OCI-LY7 (cell line): ENCODE data around the gene SLC35E1. TPM values are rescaled to one million over a fixed set of nuclear protein-coding genes. Genes with fewer than 3 reads are reported as not detected.

ENCODE experiments used
- BruUV-seq: library from RNA; stranded (reverse); fragments of 400-500 nt; replicated peaks from 2 replicates; lab custom pipeline; 2021; lab: Mats Ljungman, UMichigan
- CTCF ChIA-PET: fragments of 300-600 bp; sonication (Branson Sonifier 250); formaldehyde crosslinking; loops from one replicate; lab custom pipeline; 2022; ENCODE audit warnings: antibody characterized with exemption; ENCODE audit not compliant: unreplicated experiment; lab: Charles Lee
- POLR2A ChIA-PET: fragments of 300-600 bp; sonication (Branson Sonifier 250); formaldehyde crosslinking; loops from one replicate; lab custom pipeline; 2022; ENCODE audit warnings: antibody characterized with exemption; lab: Charles Lee
- DNase-seq: peaks from one replicate; pipeline ENCODE4 v3.0.0-alpha.2; 2015; ENCODE audit warnings: low spot score
- H2AFZ ChIP-seq: fragments of 200-600 bp; sonication (generic), shearing (Covaris generic); 2 replicates; pipeline ENCODE4 v1.6.1; 2014; ENCODE audit warnings: mild to moderate bottlenecking, antibody characterized with exemption, low read length, moderate library complexity
- H3K27ac ChIP-seq: fragments of 200-600 bp; sonication (generic); 2 replicates; pipeline ENCODE4 v1.5.1; 2014; ENCODE audit warnings: mixed run types, low read depth, mild to moderate bottlenecking, moderate library complexity, low read length, inconsistent platforms; ENCODE audit not compliant: poor library complexity, severe bottlenecking
- H3K36me3 ChIP-seq: fragments of 200-600 bp; sonication (generic); 2 replicates; pipeline ENCODE4 v1.6.1; 2014; ENCODE audit warnings: mild to moderate bottlenecking, antibody characterized with exemption, low read length, moderate library complexity, mixed read lengths; ENCODE audit not compliant: insufficient read depth
- H3K4me1 ChIP-seq: fragments of 200-600 bp; sonication (generic); 2 replicates; pipeline ENCODE4 v1.5.1; 2014; ENCODE audit warnings: mild to moderate bottlenecking, low read length; ENCODE audit not compliant: insufficient read depth, poor library complexity, severe bottlenecking
- H3K4me2 ChIP-seq: fragments of 200-600 bp; sonication (generic); 2 replicates; pipeline ENCODE4 v1.6.1; 2014; ENCODE audit warnings: mild to moderate bottlenecking, low read length
- H3K4me3 ChIP-seq: fragments of 200-600 bp; sonication (generic); 2 replicates; pipeline ENCODE4 v1.5.1; 2014; ENCODE audit warnings: mild to moderate bottlenecking, low read depth, low read length; ENCODE audit not compliant: poor library complexity, severe bottlenecking
- H3K79me2 ChIP-seq: fragments of 200-600 bp; sonication (generic); 2 replicates; pipeline ENCODE4 v1.6.1; 2016; ENCODE audit warnings: low read depth, mild to moderate bottlenecking, low read length, moderate library complexity, mixed read lengths; ENCODE audit not compliant: insufficient read depth
- H3K9me2 ChIP-seq: fragments of 200-600 bp; sonication (generic); 2 replicates; pipeline ENCODE4 v1.6.1; 2016; ENCODE audit warnings: mild to moderate bottlenecking, low read length, mixed read lengths; ENCODE audit not compliant: insufficient read depth
- H3K9me3 ChIP-seq: fragments of 200-600 bp; sonication (generic); 2 replicates; pipeline ENCODE4 v1.6.1; 2014; ENCODE audit warnings: mild to moderate bottlenecking, mixed run types, low read length, mixed read lengths
- H4K20me1 ChIP-seq: fragments of 200-600 bp; sonication (generic); 2 replicates; pipeline ENCODE4 v1.6.1; 2014; ENCODE audit warnings: mild to moderate bottlenecking, antibody characterized with exemption, low read length, moderate library complexity, mixed read lengths; ENCODE audit not compliant: insufficient read depth
- EZH2phosphoT487 ChIP-seq: fragments of 200-600 bp; sonication (generic); IDR thresholded peaks from 2 replicates; pipeline ENCODE4 v1.6.1; 2018; ENCODE audit warnings: low read depth, borderline replicate concordance, mild to moderate bottlenecking, mixed run types, antibody characterized with exemption, low read length, moderate library complexity, mixed read lengths
- intact Hi-C: fragments of 100-400 bp; cut with micrococcal nuclease; formaldehyde crosslinking; loops from one replicate; pipeline ENCODE4 v1.10.0; 2022; ENCODE audit not compliant: unreplicated experiment
- total RNA-seq, 2 experiments: library from RNA; depleted of rRNA in 1 of 2; stranded (reverse); fragments of >200 nt in 1 of 2; shearing (Covaris generic) in 1 of 2; gene quantifications; 2 replicates each; pipeline ENCODE4 v1.2.3, GENCODE V29; 2014 to 2022
- TF ChIP-seq, protein P1 (sequence below): fragments of 200-600 bp; sonication (generic); conservative IDR thresholded peaks from 2 replicates; pipeline ENCODE4 v1.5.1; 2014; ENCODE audit warnings: mild to moderate bottlenecking, antibody characterized with exemption, low read length, moderate library complexity, mixed read lengths

Gene SLC35E1
- total RNA-seq, 2 experiments from 2014 or later: 21.1 to 41.2 TPM

- peaks cover 82% of the 10 kb centered on the region for H3K36me3 ChIP-seq
- no peaks in the 10 kb centered on the region for H3K9me2 ChIP-seq
- H3K4me3 ChIP-seq: no peak overlapping the region
- BruUV-seq: no TSS peak
- H3K27ac ChIP-seq: no peak overlapping the region
- peaks cover 5% of the 10 kb centered on the region for H3K4me1 ChIP-seq
- H3K4me2 ChIP-seq: no peak overlapping the region
- H2AFZ ChIP-seq: no peak overlapping the region
- intact Hi-C loops: no loop called here
- no peak for TF ChIP-seq EZH2phosphoT487
- TF ChIP-seq, protein P1, sequence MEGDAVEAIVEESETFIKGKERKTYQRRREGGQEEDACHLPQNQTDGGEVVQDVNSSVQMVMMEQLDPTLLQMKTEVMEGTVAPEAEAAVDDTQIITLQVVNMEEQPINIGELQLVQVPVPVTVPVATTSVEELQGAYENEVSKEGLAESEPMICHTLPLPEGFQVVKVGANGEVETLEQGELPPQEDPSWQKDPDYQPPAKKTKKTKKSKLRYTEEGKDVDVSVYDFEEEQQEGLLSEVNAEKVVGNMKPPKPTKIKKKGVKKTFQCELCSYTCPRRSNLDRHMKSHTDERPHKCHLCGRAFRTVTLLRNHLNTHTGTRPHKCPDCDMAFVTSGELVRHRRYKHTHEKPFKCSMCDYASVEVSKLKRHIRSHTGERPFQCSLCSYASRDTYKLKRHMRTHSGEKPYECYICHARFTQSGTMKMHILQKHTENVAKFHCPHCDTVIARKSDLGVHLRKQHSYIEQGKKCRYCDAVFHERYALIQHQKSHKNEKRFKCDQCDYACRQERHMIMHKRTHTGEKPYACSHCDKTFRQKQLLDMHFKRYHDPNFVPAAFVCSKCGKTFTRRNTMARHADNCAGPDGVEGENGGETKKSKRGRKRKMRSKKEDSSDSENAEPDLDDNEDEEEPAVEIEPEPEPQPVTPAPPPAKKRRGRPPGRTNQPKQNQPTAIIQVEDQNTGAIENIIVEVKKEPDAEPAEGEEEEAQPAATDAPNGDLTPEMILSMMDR: no peak
- H4K20me1 ChIP-seq: no peaks in the 10 kb centered on the region
- no peaks in the 10 kb centered on the region for H3K9me3 ChIP-seq
- H3K79me2 ChIP-seq: peaks cover 9% of the 10 kb centered on the region; the same call in 1 of the 2 replicates
- ChIA-PET POLR2A (interaction anchor here (0.5 to 0.6 kb wide), 2 partner anchors 71 to 1284 kb away, joined by 3 to 5 read pairs; no protein-coding TSS in a partner anchor), CTCF (no interaction called here)
- no peak for DNase-seq
Measured at GRCh38 chr19:16566161-16566560, 6.1 kb downstream of the SLC35E1 start.

- no TSS peak for BruUV-seq
- H3K27ac ChIP-seq: no peak overlapping the region
- H2AFZ ChIP-seq: no peak overlapping the region
- intact Hi-C loops: no loop called here
- no peak overlapping the region for H3K4me2 ChIP-seq
- no peaks in the 10 kb centered on the region for H4K20me1 ChIP-seq
- H3K9me3 ChIP-seq: no peaks in the 10 kb centered on the region
- CTCF ChIA-PET: no interaction called here
- H3K4me3 ChIP-seq: no peak overlapping the region
- no peak for DNase-seq
- POLR2A ChIA-PET: no interaction called here
- H3K9me2 ChIP-seq: no peaks in the 10 kb centered on the region
- H3K79me2 ChIP-seq: no peaks in the 10 kb centered on the region
- TF ChIP-seq, protein P1: no peak
- no peak for TF ChIP-seq EZH2phosphoT487
- peaks cover 86% of the 10 kb centered on the region for H3K36me3 ChIP-seq
- H3K4me1 ChIP-seq: no peaks in the 10 kb centered on the region
Measured at GRCh38 chr19:16564842-16565241, 7.4 kb downstream of the SLC35E1 start.

- ChIA-PET CTCF (no interaction called here), POLR2A (no interaction called here)
- TF ChIP-seq EZH2phosphoT487: no peak
- TF ChIP-seq, protein P1: no peak
- Histone ChIP-seq H3K9me2 (no peaks in the 10 kb centered on the region), H3K4me2 (no peak overlapping the region), H2AFZ (no peak overlapping the region), H4K20me1 (no peaks in the 10 kb centered on the region), H3K9me3 (no peaks in the 10 kb centered on the region), H3K79me2 (no peaks in the 10 kb centered on the region), H3K27ac (no peak overlapping the region), H3K4me1 (no peaks in the 10 kb centered on the region), H3K4me3 (no peak overlapping the region), H3K36me3 (peaks cover 87% of the 10 kb centered on the region)
- no peak for DNase-seq
- intact Hi-C loops: no loop called here
- BruUV-seq: TSS peak; percentile 33
Measured at GRCh38 chr19:16562608-16563025, 9.6 kb downstream of the SLC35E1 start.
